Nephron progenitor cell (in vitro differentiated cells): ENCODE results near the gene USP6NL.
"Not testable (repeated sequence)": the region's sequence is repeated elsewhere in the genome, so short reads cannot be mapped to it uniquely, and the experiment has no call there.

Source experiments
- DNase-seq: peaks from one replicate; pipeline ENCODE4 v3.0.0; 2021
- H3K27ac Mint-ChIP-seq: 2 replicates; pipeline ENCODE4 v1.8.0; 2021; ENCODE audit warnings: mild to moderate bottlenecking, moderate library complexity, mixed read lengths
- H3K27me3 Mint-ChIP-seq: 2 replicates; pipeline ENCODE4 v1.8.0; 2021; ENCODE audit warnings: mild to moderate bottlenecking, low read depth, mixed read lengths; ENCODE audit not compliant: poor library complexity
- H3K36me3 Mint-ChIP-seq: 2 replicates; pipeline ENCODE4 v1.8.0; 2021; ENCODE audit warnings: low read depth, mixed read lengths
- H3K4me1 Mint-ChIP-seq: 2 replicates; pipeline ENCODE4 v1.8.0; 2021; ENCODE audit warnings: mixed read lengths
- H3K4me3 Mint-ChIP-seq: 2 replicates; pipeline ENCODE4 v1.8.0; 2021; ENCODE audit warnings: mild to moderate bottlenecking, moderate library complexity, mixed read lengths
- H3K9me3 Mint-ChIP-seq: 2 replicates; pipeline ENCODE4 v1.8.0; 2021; ENCODE audit warnings: mild to moderate bottlenecking, moderate library complexity, mixed read lengths
- TF ChIP-seq, protein P1 (sequence below): fragments of 200-600 bp; sonication (generic); IDR thresholded peaks from 2 replicates; pipeline ENCODE4 v1.5.0; 2021; ENCODE audit warnings: antibody characterized with exemption

Gene USP6NL

GRCh38 chr10:11638055-11638698 is 26.7 kb upstream of the USP6NL start:
- Mint-ChIP-seq H3K36me3 (no peaks in the 10 kb centered on the region), H3K4me1 (peaks cover 14% of the 10 kb centered on the region), H3K9me3 (no peaks in the 10 kb centered on the region), H3K27me3 (peaks cover 3% of the 10 kb centered on the region), H3K4me3 (no peak overlapping the region), H3K27ac (no peak overlapping the region)
- TF ChIP-seq, protein P1, sequence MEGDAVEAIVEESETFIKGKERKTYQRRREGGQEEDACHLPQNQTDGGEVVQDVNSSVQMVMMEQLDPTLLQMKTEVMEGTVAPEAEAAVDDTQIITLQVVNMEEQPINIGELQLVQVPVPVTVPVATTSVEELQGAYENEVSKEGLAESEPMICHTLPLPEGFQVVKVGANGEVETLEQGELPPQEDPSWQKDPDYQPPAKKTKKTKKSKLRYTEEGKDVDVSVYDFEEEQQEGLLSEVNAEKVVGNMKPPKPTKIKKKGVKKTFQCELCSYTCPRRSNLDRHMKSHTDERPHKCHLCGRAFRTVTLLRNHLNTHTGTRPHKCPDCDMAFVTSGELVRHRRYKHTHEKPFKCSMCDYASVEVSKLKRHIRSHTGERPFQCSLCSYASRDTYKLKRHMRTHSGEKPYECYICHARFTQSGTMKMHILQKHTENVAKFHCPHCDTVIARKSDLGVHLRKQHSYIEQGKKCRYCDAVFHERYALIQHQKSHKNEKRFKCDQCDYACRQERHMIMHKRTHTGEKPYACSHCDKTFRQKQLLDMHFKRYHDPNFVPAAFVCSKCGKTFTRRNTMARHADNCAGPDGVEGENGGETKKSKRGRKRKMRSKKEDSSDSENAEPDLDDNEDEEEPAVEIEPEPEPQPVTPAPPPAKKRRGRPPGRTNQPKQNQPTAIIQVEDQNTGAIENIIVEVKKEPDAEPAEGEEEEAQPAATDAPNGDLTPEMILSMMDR: no peak
- DNase-seq: no peak

DNA sequence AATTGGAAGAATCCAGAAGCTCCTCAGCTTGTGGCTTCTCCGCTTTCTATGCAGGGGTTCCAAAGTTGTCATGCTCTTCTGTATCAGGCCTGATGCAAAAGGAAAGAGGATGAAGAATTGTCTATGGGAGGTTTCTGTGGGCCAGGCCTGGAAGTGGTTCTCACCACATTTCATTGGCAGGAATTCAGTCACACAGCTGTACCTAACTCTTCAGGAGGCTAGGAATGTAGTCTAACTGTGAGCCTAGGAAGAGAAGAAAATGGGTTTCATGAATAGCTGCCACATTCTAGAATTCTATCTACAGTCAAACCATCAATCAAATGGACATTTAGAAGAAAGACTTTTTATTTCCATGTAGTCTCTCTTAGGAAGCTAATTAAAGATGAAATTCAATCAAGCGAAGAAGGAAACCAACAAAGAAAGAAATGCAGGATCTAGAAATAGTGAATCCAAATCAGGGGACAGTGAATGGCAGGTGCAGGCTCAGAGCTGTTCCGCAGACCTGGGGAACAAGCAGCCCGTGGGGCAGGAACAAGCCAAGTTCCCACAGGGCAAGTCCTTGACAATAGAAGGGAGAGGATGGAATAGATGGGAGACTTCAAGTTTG is 25.4 kb upstream of the USP6NL start:
- DNase-seq: no peak
- Mint-ChIP-seq H3K27me3 (peaks cover 6% of the 10 kb centered on the region), H3K4me3 (no peak overlapping the region), H3K4me1 (peaks cover 14% of the 10 kb centered on the region), H3K9me3 (no peaks in the 10 kb centered on the region), H3K36me3 (no peaks in the 10 kb centered on the region), H3K27ac (no peak overlapping the region)
- TF ChIP-seq, protein P1: no peak

DNA sequence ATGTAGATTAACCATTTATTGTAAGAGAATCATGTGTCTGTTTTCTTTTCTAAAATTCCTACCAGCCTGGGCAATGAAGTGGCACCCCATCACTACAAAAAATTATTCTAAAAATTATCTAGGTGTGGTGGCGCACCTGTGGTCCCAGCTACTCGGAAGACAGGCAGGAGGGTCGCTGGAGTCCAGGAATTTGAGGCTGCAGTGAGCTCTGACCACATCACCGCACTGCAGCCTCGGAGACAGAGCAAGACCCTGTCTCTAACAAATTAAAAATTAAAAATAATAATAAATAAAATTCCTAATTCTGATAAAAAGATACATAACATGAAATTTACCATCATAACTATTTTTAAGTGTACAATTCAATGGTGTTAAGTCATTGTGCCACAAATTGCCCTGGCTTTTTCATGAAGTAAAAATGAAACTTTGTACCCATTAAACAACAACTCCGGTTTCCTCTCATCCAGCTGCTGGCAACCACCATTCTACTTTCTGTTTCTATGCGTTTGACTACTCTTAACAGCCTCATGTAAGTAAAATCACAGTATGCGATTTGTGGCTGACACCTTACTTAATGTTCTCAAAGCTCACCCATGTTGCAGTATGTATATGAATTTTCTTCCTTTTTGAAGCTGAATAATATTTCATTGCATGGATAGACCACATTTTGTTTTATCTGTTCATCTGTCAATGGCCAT is 20.6 kb upstream of the USP6NL start:
- TF ChIP-seq, protein P1: no peak
- Mint-ChIP-seq H3K9me3 (no peaks in the 10 kb centered on the region), H3K27me3 (peaks cover 3% of the 10 kb centered on the region), H3K27ac (no peak overlapping the region), H3K4me1 (peaks cover 12% of the 10 kb centered on the region), H3K36me3 (no peaks in the 10 kb centered on the region), H3K4me3 (no peak overlapping the region)
- DNase-seq: no peak

GRCh38 chr10:11631291-11631690 is 19.8 kb upstream of the USP6NL start:
- Mint-ChIP-seq H3K27me3 (peaks cover 3% of the 10 kb centered on the region), H3K9me3 (no peaks in the 10 kb centered on the region), H3K4me1 (peaks cover 5% of the 10 kb centered on the region), H3K27ac (no peak overlapping the region), H3K36me3 (no peaks in the 10 kb centered on the region), H3K4me3 (no peak overlapping the region)
- TF ChIP-seq, protein P1: no peak
- no peak for DNase-seq

DNA sequence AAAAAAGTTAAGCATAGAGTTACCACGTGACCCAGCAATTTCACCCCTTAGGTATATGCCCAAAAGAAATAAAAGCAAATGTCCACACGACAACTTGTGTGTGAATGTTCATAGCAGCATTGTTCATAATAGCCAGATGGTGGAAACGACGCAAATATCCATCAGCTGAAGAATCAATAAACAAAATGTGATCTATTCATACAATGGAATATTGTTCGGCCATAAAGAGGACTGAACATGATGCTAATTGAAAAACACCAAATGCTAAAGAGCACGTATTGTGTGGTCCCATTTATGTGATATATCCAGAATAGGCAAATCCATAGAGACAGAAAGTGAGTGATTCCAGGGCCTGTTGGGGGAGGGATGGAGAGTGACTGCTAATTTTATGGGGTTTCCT is 18.3 kb upstream of the USP6NL start:
- no peak overlapping the region for H3K27ac Mint-ChIP-seq
- H3K36me3 Mint-ChIP-seq: no peaks in the 10 kb centered on the region
- H3K4me1 Mint-ChIP-seq: no peaks in the 10 kb centered on the region
- TF ChIP-seq, protein P1: no peak
- no peak overlapping the region for H3K4me3 Mint-ChIP-seq
- peaks cover 3% of the 10 kb centered on the region for H3K27me3 Mint-ChIP-seq
- no peak for DNase-seq
- H3K9me3 Mint-ChIP-seq: no peaks in the 10 kb centered on the region

- not testable (repeated sequence) for H3K4me1 Mint-ChIP-seq, H3K4me3 Mint-ChIP-seq, H3K9me3 Mint-ChIP-seq
Measured at GRCh38 chr10:11627941-11628340, 16.5 kb upstream of the USP6NL start.

More at GRCh38 chr10:11627941-11628340, 16.5 kb upstream of the USP6NL start:
- DNase-seq, H3K27ac Mint-ChIP-seq, H3K36me3 Mint-ChIP-seq, H3K27me3 Mint-ChIP-seq: not testable (repeated sequence)
